Measurements from ENCODE around the gene TMC1. TPM values are rescaled to one million over a fixed set of nuclear protein-coding genes. Genes with fewer than 3 reads are reported as not detected.

The TMC1 gene
- total RNA-seq, 1 donor from 2014 or later = not detected

DNA sequence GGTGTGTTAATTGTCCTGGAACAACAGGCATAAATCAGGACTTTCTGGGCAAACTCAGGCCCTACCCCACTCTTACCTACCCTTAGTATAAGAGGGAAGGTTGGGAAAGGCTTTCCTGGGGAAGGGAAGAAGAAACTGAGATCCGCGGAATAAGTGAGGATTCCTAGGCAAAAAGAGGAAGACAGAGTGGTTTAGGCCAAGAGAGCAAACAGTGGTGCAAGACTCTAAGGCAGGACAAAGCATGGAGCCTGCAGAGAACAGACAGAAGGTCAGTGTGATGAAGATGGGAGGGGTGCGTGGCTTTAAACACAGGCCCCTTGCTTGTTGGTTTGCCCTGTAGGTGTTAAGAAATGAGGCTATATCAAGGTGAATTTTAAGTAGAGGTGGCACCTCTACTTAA, 69.4 kb downstream of the TMC1 start:
- no peaks in the 10 kb centered on the region for H3K79me2 ChIP-seq (ENCODE audit: low read depth)
- no peak overlapping the region for H3K9ac ChIP-seq
- Mint-ChIP-seq H3K4me1 (peaks cover 39% of the 10 kb centered on the region), H3K27me3 (ENCODE audit: insufficient read depth, low read depth) (peaks cover 10% of the 10 kb centered on the region), H3K36me3 (no peaks in the 10 kb centered on the region), H3K4me3 (no peak overlapping the region), H3K9me3 (no peaks in the 10 kb centered on the region), H3K27ac (no peak overlapping the region)
- no peaks in the 10 kb centered on the region for H3K27me3 ChIP-seq
- no peaks in the 10 kb centered on the region for H4K20me1 ChIP-seq (ENCODE audit: low read depth)
- no peak for DNase-seq (ENCODE audit: low spot score)
- H3K4me1 ChIP-seq = no peaks in the 10 kb centered on the region
- H3K4me3 ChIP-seq = no peak overlapping the region
- no peak for TF ChIP-seq EZH2phosphoT487 (IDR thresholded peaks at IDR 0.05)
- no peak for TF ChIP-seq EZH2 (IDR thresholded peaks at IDR 0.05)
- TF ChIP-seq, protein P1, sequence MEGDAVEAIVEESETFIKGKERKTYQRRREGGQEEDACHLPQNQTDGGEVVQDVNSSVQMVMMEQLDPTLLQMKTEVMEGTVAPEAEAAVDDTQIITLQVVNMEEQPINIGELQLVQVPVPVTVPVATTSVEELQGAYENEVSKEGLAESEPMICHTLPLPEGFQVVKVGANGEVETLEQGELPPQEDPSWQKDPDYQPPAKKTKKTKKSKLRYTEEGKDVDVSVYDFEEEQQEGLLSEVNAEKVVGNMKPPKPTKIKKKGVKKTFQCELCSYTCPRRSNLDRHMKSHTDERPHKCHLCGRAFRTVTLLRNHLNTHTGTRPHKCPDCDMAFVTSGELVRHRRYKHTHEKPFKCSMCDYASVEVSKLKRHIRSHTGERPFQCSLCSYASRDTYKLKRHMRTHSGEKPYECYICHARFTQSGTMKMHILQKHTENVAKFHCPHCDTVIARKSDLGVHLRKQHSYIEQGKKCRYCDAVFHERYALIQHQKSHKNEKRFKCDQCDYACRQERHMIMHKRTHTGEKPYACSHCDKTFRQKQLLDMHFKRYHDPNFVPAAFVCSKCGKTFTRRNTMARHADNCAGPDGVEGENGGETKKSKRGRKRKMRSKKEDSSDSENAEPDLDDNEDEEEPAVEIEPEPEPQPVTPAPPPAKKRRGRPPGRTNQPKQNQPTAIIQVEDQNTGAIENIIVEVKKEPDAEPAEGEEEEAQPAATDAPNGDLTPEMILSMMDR (IDR thresholded peaks at IDR 0.05) = no peak
- H3K27ac ChIP-seq = no peak overlapping the region
- no peak overlapping the region for H2AFZ ChIP-seq (replicated peaks)
- H3K4me2 ChIP-seq = no peak overlapping the region
- no peaks in the 10 kb centered on the region for H3F3A ChIP-seq (ENCODE audit: low read depth)
- H3K36me3 ChIP-seq = no peaks in the 10 kb centered on the region
- no peaks in the 10 kb centered on the region for H3K9me3 ChIP-seq (ENCODE audit: low read depth)

- Mint-ChIP-seq H3K9me3 (no peaks in the 10 kb centered on the region), H3K4me1 (peaks cover 40% of the 10 kb centered on the region), H3K27ac (peak overlapping the region; percentile 5), H3K36me3 (no peaks in the 10 kb centered on the region), H3K27me3 (ENCODE audit: insufficient read depth, low read depth) (peaks cover 12% of the 10 kb centered on the region), H3K4me3 (no peak overlapping the region)
- no peaks in the 10 kb centered on the region for H4K20me1 ChIP-seq (ENCODE audit: low read depth)
- H3K27ac ChIP-seq = no peak overlapping the region
- H3K79me2 ChIP-seq (ENCODE audit: low read depth) = no peaks in the 10 kb centered on the region
- H3K4me2 ChIP-seq = no peak overlapping the region
- no peak overlapping the region for H3K9ac ChIP-seq
- no peaks in the 10 kb centered on the region for H3K27me3 ChIP-seq
- H2AFZ ChIP-seq (replicated peaks) = no peak overlapping the region
- peak; percentile 73 for DNase-seq (ENCODE audit: low spot score)
- H3K9me3 ChIP-seq (ENCODE audit: low read depth) = no peaks in the 10 kb centered on the region
- H3K4me3 ChIP-seq = no peak overlapping the region
- no peaks in the 10 kb centered on the region for H3F3A ChIP-seq (ENCODE audit: low read depth)
- no peaks in the 10 kb centered on the region for H3K36me3 ChIP-seq
- TF ChIP-seq EZH2 (IDR thresholded peaks at IDR 0.05) = no peak
- TF ChIP-seq, protein P1 (IDR thresholded peaks at IDR 0.05) = peak; percentile 89
- H3K4me1 ChIP-seq = no peaks in the 10 kb centered on the region
Observed at GRCh38 chr9:72592502-72593403, 71.3 kb downstream of the TMC1 start.

DNA sequence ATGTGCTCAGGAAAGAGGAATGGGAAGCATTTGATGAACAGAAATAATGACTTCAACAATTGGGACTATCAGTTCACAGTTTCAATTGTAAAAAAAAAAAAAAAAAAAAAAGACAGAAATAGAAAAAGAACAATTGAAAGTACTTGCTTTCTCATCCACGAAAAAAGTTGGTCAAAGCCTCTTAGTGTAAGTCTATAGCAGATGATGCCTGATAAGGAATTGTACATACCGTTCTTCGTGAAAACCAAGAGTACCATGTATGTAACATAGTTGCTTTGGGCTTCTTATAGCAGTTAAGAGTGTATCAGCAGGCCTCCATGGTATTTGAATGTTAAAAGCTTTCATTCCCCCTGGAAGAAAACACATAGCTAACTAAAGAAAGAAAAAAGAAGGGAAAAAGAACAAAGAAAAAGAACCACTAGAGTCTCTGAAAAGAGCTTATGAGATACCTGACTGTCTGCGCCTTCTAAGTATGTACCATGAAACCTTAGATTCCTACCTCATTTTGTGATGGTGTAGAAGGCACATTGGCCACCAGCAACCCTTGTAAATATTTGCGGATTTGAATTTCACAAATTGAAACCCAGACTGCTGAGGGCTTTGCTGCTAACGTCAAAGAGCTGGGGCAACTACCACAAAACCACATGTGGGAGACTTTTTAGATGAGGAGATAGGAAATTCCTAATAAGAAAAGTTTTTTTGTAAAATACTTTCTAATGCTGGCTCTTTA, 75.2 kb downstream of the TMC1 start:
- Histone ChIP-seq H3K9me3 (ENCODE audit: low read depth) (no peaks in the 10 kb centered on the region), H3K4me2 (no peak overlapping the region), H2AFZ (replicated peaks) (no peak overlapping the region), H4K20me1 (ENCODE audit: low read depth) (no peaks in the 10 kb centered on the region), H3K27ac (no peak overlapping the region), H3K27me3 (no peaks in the 10 kb centered on the region), H3K36me3 (no peaks in the 10 kb centered on the region), H3K9ac (no peak overlapping the region), H3K79me2 (ENCODE audit: low read depth) (no peaks in the 10 kb centered on the region), H3K4me3 (no peak overlapping the region), H3K4me1 (no peaks in the 10 kb centered on the region), H3F3A (ENCODE audit: low read depth) (no peaks in the 10 kb centered on the region)
- no peak overlapping the region for H3K27ac Mint-ChIP-seq
- no peak for DNase-seq (ENCODE audit: low spot score)
- no peaks in the 10 kb centered on the region for H3K36me3 Mint-ChIP-seq
- TF ChIP-seq EZH2 (IDR thresholded peaks at IDR 0.05) (no peak), EZH2phosphoT487 (IDR thresholded peaks at IDR 0.05) (no peak)
- TF ChIP-seq, protein P1 (IDR thresholded peaks at IDR 0.05) = no peak
- H3K4me1 Mint-ChIP-seq = peaks cover 25% of the 10 kb centered on the region
- no peak overlapping the region for H3K4me3 Mint-ChIP-seq
- no peaks in the 10 kb centered on the region for H3K9me3 Mint-ChIP-seq
- peaks cover 14% of the 10 kb centered on the region for H3K27me3 Mint-ChIP-seq (ENCODE audit: insufficient read depth, low read depth)

Measured in neural progenitor cell (in vitro differentiated cells).